ENCODE measurements around the gene L1CAM. TPM values are rescaled to one million over a fixed set of nuclear protein-coding genes. Genes with fewer than 3 reads are reported as not detected.

The L1CAM gene
- total RNA-seq, 1 experiment from 2014 or later, result 12.7 TPM

GRCh38 chrX:153845195-153845594 is 40.8 kb downstream of the L1CAM start:
- Histone ChIP-seq H3K27me3 (replicated peaks; ENCODE audit: control insufficient read depth, insufficient read depth, low read length) (no peaks in the 10 kb centered on the region), H3K36me3 (ENCODE audit: control insufficient read depth, insufficient read depth, low read length) (no peaks in the 10 kb centered on the region), H3K4me3 (ENCODE audit: low read depth, low read length) (no peak overlapping the region), H3K4me1 (no peaks in the 10 kb centered on the region), H3K9me3 (no peaks in the 10 kb centered on the region)
- TF ChIP-seq CTCF (IDR thresholded peaks at IDR 0.05; ENCODE audit: insufficient read depth in 1 of 2, low read depth in 1 of 2, low read length in 1 of 2, severe bottlenecking in 1 of 2, unreplicated experiment in 1 of 2), result no peak
- no peaks in the 10 kb centered on the region for H3K4me1 Mint-ChIP-seq (ENCODE audit: low read depth, unreplicated experiment)
- H3K27me3 Mint-ChIP-seq (ENCODE audit: insufficient read depth, unreplicated experiment), result peaks cover 6% of the 10 kb centered on the region
- no peak for DNase-seq
- no peaks in the 10 kb centered on the region for H3K36me3 Mint-ChIP-seq (ENCODE audit: insufficient read depth, unreplicated experiment)
- no peaks in the 10 kb centered on the region for H3K9me3 Mint-ChIP-seq (ENCODE audit: unreplicated experiment)
- intact Hi-C loops (cut with micrococcal nuclease; ENCODE audit: unreplicated experiment), result no loop called here
- ChIA-PET CTCF (no interaction called here), POLR2A (no interaction called here)
- BruUV-seq (replicated peaks), result no TSS peak
- no peak overlapping the region for H3K27ac Mint-ChIP-seq (ENCODE audit: unreplicated experiment)
- H3K4me3 Mint-ChIP-seq (ENCODE audit: unreplicated experiment), result no peak overlapping the region

- Histone ChIP-seq H3K4me1 (no peaks in the 10 kb centered on the region), H3K9me3 (no peaks in the 10 kb centered on the region), H3K4me3 (ENCODE audit: low read depth, low read length) (no peak overlapping the region), H3K36me3 (ENCODE audit: control insufficient read depth, insufficient read depth, low read length) (no peaks in the 10 kb centered on the region), H3K27me3 (replicated peaks; ENCODE audit: control insufficient read depth, insufficient read depth, low read length) (no peaks in the 10 kb centered on the region)
- no peak overlapping the region for H3K4me3 Mint-ChIP-seq (ENCODE audit: unreplicated experiment)
- DNase-seq, result no peak
- peaks cover 6% of the 10 kb centered on the region for H3K27me3 Mint-ChIP-seq (ENCODE audit: insufficient read depth, unreplicated experiment)
- BruUV-seq (replicated peaks), result no TSS peak
- intact Hi-C loops (cut with micrococcal nuclease; ENCODE audit: unreplicated experiment), result no loop called here
- TF ChIP-seq CTCF (IDR thresholded peaks at IDR 0.05; ENCODE audit: insufficient read depth in 1 of 2, low read depth in 1 of 2, low read length in 1 of 2, severe bottlenecking in 1 of 2, unreplicated experiment in 1 of 2), result no peak
- no peaks in the 10 kb centered on the region for H3K36me3 Mint-ChIP-seq (ENCODE audit: insufficient read depth, unreplicated experiment)
- H3K9me3 Mint-ChIP-seq (ENCODE audit: unreplicated experiment), result no peaks in the 10 kb centered on the region
- ChIA-PET POLR2A (no interaction called here), CTCF (no interaction called here)
- no peaks in the 10 kb centered on the region for H3K4me1 Mint-ChIP-seq (ENCODE audit: low read depth, unreplicated experiment)
- no peak overlapping the region for H3K27ac Mint-ChIP-seq (ENCODE audit: unreplicated experiment)
These were observed 41.4 kb downstream of the L1CAM start for GRCh38 chrX:153844509-153845082.

- Mint-ChIP-seq H3K4me3 (ENCODE audit: unreplicated experiment) (no peak overlapping the region), H3K9me3 (ENCODE audit: unreplicated experiment) (no peaks in the 10 kb centered on the region), H3K36me3 (ENCODE audit: insufficient read depth, unreplicated experiment) (no peaks in the 10 kb centered on the region), H3K4me1 (ENCODE audit: low read depth, unreplicated experiment) (no peaks in the 10 kb centered on the region), H3K27me3 (ENCODE audit: insufficient read depth, unreplicated experiment) (peaks cover 8% of the 10 kb centered on the region), H3K27ac (ENCODE audit: unreplicated experiment) (no peak overlapping the region)
- Histone ChIP-seq H3K36me3 (ENCODE audit: control insufficient read depth, insufficient read depth, low read length) (no peaks in the 10 kb centered on the region), H3K4me1 (no peaks in the 10 kb centered on the region), H3K9me3 (no peaks in the 10 kb centered on the region), H3K27me3 (replicated peaks; ENCODE audit: control insufficient read depth, insufficient read depth, low read length) (no peaks in the 10 kb centered on the region; the same call in 1 of the 2 replicates), H3K4me3 (ENCODE audit: low read depth, low read length) (no peak overlapping the region)
- POLR2A ChIA-PET, result no interaction called here
- intact Hi-C loops (cut with micrococcal nuclease; ENCODE audit: unreplicated experiment), result no loop called here
- BruUV-seq (replicated peaks), result no TSS peak
- no peak for DNase-seq
- no peak for TF ChIP-seq CTCF (IDR thresholded peaks at IDR 0.05; ENCODE audit: insufficient read depth in 1 of 2, low read depth in 1 of 2, low read length in 1 of 2, severe bottlenecking in 1 of 2, unreplicated experiment in 1 of 2)
- CTCF ChIA-PET, result no interaction called here
These were observed 49.1 kb downstream of the L1CAM start for GRCh38 chrX:153836921-153837320.
